HG03457 (cell line): Measurements from ENCODE around the gene PLEKHA6.

Source experiments
- ATAC-seq: cut with Tn5 transposase; IDR thresholded peaks from one replicate; pipeline ENCODE4 v1.9.1; 2021; ENCODE audit warnings: moderate number of reproducible peaks; ENCODE audit not compliant: unreplicated experiment

The PLEKHA6 gene

DNA sequence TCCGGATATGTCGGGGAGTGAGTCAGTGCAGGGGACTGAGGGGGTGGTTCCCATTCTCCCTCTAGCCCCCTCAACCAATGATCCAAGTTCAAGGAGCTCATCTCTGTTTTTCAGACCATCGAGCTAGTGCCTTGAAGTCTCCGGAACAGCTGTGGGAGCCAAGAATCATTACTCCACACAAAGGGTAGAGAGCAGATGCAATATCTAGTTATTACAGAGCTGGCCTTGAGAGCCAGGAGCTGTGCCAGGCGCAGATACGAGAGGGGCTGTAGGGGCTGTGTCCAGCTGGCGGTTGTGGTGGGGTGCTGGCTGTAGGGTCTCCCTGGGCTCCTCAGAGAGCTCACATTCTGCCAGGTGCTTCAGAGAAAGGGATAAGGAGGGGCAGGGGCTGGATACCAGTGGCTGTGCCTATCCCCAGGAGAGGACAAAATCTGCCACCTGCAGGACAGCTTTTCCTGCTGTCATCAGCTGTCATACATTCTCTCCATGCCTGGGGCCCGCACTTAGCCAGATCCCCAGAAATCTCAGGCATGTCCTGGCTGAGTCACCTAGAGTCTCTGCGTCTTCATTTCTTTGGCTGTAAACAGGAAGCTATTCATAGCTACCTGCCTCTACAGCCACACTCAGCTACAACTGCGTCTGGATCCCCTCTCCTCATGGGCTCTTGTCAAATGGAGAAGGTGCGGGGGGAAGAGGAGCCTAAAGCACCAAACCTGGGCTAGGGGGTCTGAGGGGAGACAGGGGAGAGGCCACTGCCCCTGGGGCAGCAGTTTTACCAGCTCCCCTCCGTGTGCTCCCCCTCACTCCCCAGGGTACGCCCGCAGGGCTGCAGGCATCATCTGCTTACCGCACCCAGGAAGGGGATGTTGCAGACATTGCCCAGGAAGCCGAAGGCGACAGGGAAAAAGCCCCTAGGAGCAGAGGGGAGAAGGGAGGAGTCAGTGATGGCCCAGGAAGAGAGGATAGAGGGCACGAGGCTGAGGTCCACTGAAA, 161.1 kb downstream of the PLEKHA6 start:
- no peak for ATAC-seq

DNA sequence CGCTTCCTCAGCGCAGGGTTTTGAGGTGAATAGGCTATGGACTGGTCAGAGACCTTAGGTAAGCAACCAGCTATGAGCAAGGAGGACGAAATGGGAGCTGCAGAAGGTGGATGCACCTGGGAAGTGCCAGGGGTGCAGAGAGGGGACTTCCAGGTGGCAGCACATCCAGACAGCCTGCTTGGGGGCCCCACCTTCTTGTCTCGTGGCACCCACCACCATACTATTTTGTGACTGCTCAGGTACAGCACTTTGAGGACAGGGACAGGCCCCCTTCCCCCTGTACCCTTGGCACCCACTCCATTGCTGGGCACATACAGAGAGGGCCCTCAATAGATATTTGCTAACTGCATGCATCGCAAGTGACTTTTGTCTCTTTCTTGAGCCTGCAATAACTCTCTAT, 162.7 kb downstream of the PLEKHA6 start:
- ATAC-seq, result no peak

DNA sequence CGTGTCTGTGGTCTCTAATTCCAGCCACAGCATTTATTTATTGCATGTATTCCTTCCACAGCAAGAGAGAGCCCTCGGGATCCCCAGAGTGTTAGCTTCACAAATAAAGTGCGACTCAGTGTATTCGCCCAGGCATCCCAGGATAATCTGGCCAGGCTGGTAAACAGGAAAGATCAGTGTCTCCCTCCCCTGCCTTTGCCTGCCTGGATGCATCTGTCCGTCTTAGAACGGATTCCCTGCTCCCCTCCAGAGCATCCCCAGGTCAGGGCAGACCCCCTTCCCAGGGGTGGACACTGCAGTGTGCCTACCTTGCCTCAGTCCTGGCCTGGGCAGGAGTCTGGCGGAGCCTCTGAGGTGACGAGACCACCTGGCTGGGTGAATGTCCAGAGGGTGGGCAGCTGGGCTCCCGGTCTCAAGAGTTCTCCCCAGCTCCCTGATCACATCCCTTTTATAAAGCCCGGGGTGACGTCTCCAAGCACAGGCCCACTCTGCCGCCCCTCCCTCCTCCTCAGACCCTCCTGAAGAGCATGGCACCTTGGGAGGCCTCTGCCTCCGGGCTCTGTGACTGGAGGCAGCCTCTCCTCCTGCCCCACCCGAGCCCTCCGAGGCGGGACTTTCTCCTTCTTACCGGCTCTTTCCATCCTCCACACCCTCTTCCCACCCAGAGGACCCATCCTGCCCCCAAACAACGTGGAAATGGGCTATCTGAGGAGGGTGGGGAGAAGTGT, 163.5 kb downstream of the PLEKHA6 start, which contains the start of gene KISS1:
Gene KISS1, minus strand, starts transcription at position 424 of the 728 bp plus-strand sequence. CDS start 3,615 bp downstream, outside the sequence.
- ATAC-seq, result no peak

DNA sequence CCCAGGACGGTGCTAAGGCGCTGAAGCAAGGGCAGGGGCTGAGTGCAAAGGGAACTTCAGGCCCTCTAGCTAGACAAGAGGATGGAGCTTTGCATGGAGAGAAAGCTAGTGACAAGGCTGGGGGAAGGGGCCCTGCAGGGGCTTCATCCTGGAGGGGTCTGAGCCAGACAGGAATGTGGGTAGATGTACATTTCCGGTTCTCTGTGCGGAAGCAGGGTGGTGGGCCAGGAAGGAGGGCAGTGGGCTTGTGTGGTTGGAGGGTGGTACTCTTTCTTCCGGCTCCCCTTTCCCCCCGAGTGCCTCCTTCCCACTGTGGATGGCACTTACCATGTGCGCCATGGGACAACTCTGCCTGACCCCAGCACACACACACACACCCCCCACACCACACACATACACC, 165.0 kb downstream of the PLEKHA6 start:
- no peak for ATAC-seq

DNA sequence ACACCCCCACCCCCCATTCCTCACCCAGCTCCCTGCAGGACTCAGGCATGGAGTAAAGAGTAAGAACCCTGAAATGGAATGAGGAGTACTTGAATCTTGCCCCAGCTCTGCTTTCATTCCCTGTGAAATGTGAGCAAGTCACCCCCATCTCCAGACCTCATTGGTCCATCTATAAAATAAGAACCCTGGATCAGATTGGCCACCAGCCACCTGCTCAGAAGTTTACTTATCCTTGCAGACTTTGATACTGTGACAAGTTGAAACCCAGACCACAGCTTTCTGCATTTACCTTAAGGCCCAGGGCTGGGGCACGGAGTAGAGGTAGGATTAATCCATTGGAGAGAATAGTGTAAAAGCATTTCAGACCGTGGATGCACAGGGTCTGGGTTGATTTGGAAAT, 165.6 kb downstream of the PLEKHA6 start:
- ATAC-seq, result no peak

DNA sequence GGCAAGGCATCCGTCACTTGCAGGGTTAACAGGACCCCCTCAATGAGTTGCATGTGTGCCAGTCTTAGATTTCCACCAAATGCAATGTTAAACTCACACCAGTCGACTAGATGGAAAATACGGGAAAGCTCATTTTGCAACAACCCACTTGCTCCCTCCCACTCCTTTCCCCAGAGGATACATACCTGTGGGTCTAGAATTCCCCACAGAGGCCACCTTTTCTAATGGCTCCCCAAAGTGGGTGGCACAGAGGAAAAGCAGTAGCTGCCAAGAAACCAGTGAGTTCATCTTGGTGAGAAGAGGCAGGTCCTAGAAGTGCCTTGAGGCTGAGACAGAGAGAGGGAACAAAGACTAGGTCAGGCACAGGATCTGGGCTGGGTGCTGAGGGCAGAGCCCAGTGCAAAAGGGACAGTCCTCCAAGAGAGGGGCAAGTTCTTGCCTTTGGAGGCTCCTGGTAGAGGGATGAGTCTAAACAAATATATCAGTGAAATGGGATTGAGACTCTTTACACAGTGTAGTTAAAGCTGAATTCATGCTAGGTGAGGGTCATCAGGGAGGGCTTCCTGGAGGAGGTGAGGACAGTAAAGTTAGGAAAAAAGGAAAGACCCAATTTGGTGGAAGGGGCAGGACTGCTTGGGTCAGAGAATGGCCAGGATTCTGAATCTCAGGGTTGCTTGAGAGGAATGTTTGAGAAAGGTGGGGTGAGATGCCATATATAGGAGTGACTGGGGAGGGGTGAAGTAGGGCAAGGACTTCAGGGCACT, 167.0 kb downstream of the PLEKHA6 start:
- ATAC-seq, result no peak

DNA sequence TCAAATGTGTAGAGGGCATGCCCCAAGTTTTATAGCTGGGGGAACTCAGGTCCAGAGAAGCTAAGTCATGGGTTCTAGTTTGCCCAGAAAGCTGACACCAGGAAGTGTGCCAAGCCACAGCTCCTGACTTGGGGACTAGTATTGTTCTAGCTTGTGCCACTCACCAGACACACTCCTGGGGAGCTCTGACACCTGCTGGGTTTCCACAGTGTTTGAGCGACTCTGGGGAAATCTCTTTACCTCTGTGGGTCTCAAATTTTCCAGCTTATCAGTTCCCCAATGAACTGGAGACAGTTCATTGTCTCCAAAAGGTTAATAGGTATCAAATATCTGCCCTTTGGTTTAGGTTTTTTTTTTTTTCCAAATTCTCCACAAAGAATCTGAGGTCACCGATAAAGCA, 167.7 kb downstream of the PLEKHA6 start:
- no peak for ATAC-seq

DNA sequence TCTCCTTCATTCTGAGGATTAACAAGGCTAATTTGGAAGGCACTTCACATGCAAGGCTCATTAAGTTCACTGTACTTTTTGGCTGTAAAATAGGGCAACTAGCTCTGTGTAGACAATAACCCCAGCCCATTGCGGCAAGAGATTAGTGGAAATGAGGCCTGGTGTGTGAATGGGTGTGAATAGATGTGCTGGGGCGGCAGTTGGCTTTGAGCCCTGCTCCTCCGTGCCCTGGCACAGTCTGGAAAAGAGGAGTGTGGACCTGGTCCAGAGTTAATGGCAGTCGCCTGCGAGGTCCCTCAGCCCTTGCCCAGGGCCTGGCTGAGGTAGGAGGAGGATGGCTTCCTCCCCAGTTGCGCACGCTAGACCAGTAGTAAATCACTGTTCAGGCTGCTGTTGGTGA, 168.3 kb downstream of the PLEKHA6 start:
- no peak for ATAC-seq

DNA sequence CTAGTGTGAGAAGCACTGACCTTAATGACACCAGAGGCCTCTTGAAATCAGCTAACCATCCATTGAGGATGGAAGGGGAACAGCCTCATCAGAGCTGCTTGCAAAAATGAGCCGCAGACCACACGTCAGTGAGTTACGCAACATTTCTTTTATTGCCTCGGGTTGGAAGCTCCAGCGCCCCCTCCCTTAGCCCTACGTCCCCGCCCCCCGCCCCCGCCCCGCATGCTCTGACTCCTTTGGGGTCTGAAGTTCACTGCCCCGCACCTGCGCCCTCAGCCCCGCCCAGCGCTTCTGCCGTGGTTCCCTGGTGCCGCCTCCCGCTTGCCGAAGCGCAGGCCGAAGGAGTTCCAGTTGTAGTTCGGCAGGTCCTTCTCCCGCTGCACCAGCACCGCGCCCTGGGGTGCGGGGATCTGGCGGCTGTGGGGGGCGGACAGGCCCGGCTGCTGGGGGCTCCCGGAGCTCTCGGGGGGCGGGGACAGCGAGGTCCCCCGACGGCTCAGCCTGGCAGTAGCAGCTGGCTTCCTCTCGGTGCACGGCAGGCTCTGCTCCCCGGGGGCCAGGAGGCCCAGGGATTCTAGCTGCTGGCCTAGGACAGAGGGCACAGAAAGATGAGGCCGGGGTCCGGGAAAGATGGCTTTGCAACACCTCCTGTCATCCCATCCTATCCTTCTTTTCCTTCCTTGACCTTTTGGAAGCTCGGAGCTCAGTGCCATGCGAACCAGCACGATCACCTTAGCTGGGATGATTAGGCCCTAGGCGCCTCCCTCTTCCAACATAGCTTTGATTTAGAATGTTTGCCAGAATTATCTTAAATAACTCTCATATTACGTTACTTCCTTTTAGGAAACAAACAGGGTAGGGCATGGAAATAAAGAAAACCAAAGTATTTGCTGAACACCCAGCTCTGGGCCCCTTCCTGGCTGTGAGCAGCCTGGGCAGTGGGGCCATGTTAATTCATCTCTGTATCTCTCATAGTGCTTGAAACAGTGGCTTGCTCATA, 169.2 kb downstream of the PLEKHA6 start:
- ATAC-seq, result no peak

DNA sequence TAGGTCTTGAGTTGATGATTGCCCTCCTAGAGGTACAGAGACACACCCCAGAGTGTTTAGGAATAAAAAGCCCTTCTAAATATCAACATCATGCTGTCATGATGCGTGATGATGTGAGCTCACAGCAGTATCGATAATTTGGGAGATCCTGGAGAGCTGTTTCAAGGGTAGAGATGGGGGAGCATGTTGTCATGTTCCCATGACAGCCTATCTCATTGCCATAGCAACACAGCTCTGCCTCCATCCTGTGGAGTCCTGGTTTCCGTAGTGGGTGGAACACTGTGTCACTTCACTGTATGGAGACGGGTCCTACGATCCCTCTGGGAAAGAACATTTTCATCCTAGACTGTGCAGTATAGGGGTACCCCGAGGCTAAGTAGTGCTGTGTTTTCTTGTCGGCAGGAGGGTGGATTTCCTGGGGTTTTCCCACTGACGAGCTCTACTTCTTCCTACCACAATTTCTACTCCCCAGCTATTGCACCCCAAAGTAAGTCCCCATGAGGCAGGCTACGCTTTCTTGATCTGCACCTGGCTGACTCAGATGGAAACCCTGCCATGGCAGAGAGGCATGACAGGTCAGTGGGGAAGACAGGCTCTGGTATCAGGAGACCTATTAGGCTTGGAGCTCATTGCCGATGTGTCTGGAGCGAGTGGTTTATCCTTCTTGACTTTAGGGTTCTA, 170.6 kb downstream of the PLEKHA6 start:
- ATAC-seq, result no peak

DNA sequence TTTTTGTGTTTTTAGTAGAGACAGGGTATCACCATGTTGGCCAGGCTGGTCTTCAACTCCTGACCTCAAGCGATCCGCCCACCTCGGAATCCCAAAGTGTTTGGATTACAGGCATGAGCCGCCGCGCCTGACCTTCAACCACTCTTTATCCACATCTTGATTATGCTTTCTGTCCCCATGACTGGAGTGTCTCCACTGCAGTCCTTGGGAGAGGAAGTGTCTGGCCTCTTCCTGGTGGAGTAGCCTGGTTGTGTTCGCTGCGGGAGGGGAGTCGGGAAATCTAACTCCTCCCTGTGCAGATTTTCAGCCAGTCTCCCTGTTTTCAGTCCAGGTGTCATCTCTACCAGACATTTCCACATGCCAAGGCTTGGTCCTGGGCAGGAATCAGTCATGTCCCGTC, 173.1 kb downstream of the PLEKHA6 start:
- ATAC-seq, result no peak

DNA sequence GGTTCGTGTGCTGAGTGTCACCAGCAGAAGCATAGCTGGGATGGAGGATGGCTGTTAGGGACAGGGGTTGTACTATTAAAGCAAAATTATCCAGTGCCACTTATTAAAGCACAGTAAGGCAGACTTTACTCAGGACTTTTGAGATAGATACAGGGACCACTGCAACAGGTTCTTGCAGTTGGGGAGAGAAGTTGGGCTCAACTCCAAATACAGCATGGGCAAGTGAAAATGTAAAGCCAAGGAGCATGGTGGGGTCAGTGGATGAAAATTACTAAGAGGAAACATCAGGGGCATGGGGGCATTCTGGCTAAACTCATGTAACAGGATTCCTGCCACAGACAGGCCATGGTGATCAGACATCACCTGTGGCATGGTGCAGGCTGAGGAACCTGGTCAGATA, 178.6 kb downstream of the PLEKHA6 start:
- no peak for ATAC-seq

DNA sequence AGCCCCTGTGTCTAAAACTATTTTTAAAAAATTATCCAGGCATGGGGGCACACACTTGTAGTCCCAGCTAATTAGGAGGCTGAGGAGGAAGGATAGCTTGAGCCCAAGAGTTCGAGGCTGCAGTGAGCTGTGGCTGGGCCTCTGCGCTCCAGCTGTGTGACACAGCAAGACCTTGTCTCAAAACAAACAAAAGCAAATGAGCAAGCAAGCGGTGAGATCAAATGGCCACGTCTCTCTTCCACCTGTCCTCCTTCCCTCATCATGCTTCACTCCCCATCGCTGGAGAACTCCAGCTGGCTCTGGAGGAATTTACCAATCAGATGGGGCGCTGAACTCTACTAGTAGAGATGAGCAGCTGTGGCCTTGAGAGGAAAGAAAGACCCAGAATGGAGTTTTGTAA, 179.6 kb downstream of the PLEKHA6 start:
- ATAC-seq, result no peak

DNA sequence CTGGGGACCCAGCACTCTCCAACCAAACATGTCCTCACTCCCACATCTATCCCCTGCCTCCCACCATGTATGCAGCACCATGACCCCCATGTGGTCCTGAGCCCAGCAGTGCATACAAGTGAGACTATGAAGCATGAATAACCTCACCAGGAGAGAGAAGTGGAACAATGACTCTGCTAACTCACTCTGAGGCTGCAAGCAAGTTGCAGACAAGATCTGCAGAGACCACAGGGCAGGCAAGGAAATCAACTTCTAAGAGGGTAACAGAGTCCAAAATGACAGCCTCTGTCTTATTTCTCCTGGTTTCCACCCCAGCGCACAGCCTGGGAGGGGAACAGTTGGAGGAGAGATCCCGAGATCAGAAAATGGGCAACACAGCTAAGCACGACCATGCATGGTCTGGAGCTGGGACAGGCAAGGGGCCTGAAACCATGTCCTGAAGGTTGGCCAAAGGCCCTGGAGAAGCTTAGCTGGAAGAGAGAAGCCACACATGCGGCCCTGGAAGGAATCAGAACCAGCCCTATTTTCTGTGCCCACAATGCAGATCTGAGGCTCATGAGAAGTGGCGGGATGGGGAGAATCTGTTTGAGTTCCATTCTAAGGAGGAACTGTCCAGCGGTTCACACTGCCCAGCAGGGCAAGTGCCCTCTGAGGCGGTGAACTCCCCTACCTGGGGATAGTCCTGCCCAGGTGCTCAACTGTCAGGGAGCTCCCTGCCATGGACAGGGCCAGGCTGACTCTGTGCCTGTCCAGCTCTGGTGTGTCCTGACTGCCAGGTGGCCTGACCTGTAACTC, 181.0 kb downstream of the PLEKHA6 start:
- no peak for ATAC-seq

DNA sequence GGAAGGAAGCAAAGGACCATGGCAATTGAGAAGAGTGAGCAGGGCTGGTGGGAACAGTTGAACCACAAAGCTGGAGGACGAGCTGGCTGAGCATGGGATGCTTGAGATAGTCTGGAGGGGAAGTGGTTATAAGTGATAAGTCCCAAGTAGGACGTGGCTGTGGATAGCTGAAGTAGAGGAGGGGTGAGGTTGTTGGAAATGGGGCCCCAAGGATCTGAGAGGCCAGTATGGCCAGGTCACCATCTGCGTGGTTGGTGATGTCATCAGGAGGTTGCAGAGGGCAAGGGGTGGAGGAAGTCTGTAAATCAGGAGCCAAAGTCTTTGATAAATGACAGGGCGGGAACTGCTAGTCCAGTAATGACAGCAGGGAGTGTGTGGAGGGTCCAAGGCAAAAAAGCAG, 182.6 kb downstream of the PLEKHA6 start:
- no peak for ATAC-seq

DNA sequence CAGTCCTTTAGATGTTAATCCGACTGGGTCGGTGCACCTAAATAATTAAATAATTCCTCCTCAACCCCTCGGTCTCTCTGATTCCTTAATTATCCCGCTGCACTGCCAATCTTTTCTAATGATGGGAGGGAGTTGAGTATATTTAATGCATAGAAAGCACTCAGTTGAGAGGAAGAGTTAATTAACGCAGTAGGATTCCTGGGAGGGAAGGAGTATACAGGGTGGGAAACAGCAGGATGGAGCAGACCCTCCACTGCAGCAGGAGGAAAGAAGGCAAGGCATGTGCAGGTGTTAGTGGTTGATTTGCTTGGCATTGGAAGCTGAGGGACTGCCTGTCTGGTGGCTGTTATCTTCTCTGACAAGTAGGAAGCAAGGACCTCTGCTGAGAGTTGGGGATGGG, 183.7 kb downstream of the PLEKHA6 start:
- ATAC-seq, result no peak

DNA sequence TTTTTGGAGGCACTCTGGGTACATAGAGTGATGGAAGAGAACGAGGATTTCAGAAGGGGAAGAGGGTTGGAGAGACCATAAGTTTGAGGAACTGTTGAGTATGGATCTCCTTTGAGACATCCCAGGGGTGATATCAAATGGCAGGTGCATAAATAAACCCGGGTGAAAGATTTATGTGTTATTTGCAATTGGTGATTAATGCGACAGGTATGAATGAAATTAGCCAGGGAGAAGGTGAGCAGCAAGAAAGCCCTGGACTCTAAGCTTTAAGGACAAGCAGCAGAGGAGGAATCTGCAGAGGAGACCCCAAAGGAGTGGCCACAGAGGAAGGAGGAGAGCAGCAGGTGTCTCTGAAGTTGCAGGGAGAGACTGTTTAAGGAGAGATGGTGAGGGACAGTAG, 184.8 kb downstream of the PLEKHA6 start:
- no peak for ATAC-seq

DNA sequence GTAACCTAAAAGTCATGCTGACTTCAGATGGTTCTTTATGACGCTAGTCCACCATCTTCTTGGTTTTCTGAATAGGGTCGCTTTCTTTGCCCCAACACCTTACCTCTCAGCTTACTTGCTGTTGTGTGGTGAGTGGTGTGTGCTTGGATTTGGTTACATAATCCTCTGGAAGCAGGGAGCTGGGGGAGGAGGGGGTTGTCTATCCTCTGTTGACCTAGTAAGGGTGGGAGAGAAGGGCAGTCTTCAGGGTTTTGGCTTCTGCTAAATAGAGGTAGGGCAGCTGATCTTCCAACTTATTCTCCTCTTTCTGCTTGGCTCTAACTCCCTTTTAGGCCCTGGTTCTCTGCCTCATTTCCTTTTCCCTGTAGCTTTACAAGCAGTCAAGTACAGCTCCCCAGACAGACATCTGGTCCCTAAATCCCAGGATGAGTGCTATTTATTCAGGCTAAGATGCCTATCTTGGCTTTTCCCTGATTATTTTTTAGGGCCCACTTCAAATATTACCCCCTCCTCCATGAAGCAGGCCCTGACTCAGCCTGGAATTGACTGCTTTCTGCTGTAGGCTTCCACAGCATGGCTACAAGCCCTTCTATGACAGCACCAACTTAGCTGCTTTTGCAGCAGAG, 187.2 kb downstream of the PLEKHA6 start:
- ATAC-seq, result no peak
